Measurements from ENCODE around the gene GPER1. TPM values are rescaled to one million over a fixed set of nuclear protein-coding genes. Genes with fewer than 3 reads are reported as not detected.
A peak's percentile ranks its signal among the peaks of the same experiment; 100 is the strongest.

GPER1 gene
- total RNA-seq, 1 donor from 2014 or later: 0.08 TPM

DNA sequence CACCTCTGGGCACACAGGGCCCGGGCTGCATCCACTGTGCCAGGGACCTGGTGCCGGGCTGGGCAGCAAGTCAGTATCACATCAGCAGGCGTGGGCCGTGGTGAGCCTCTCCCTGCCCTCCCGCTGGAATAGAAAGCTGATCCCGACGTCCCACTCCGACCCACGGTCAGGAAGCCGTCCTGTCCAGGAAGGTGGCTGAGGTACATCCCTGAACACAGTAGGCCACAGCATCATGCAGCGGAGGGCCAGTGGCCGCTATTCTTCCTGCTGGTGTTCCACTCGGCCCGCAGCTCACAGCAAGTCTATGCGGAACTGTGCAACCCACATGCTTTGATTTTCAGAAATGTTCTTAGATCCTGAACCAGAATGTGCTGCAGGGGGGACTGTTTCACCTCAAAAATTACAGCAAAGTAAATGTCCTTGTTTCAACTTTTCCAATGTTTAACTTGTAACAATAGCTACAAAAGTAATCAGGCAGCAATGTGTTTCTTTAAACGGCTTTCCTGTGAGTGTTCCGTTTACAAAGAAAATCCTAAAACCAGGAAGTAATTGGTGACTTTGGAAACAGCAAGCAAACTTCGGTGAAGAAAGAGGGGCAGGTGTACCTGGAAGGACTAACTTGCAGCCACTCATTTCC is 44.2 kb upstream of the GPER1 start:
- Histone ChIP-seq H3K36me3 (ENCODE audit: control insufficient read depth, insufficient read depth, low read length) (no peaks in the 10 kb centered on the region), H3K4me3 (ENCODE audit: low read depth, low read length) (peak overlapping the region; percentile 21), H3K27me3 (ENCODE audit: control insufficient read depth, insufficient read depth, low read length) (no peaks in the 10 kb centered on the region)
- TF ChIP-seq, protein P1, sequence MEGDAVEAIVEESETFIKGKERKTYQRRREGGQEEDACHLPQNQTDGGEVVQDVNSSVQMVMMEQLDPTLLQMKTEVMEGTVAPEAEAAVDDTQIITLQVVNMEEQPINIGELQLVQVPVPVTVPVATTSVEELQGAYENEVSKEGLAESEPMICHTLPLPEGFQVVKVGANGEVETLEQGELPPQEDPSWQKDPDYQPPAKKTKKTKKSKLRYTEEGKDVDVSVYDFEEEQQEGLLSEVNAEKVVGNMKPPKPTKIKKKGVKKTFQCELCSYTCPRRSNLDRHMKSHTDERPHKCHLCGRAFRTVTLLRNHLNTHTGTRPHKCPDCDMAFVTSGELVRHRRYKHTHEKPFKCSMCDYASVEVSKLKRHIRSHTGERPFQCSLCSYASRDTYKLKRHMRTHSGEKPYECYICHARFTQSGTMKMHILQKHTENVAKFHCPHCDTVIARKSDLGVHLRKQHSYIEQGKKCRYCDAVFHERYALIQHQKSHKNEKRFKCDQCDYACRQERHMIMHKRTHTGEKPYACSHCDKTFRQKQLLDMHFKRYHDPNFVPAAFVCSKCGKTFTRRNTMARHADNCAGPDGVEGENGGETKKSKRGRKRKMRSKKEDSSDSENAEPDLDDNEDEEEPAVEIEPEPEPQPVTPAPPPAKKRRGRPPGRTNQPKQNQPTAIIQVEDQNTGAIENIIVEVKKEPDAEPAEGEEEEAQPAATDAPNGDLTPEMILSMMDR (IDR thresholded peaks at IDR 0.05; ENCODE audit: insufficient read depth, low read length, poor library complexity, severe bottlenecking): no peak
- DNase-seq (ENCODE audit: low read depth): no peak

DNA sequence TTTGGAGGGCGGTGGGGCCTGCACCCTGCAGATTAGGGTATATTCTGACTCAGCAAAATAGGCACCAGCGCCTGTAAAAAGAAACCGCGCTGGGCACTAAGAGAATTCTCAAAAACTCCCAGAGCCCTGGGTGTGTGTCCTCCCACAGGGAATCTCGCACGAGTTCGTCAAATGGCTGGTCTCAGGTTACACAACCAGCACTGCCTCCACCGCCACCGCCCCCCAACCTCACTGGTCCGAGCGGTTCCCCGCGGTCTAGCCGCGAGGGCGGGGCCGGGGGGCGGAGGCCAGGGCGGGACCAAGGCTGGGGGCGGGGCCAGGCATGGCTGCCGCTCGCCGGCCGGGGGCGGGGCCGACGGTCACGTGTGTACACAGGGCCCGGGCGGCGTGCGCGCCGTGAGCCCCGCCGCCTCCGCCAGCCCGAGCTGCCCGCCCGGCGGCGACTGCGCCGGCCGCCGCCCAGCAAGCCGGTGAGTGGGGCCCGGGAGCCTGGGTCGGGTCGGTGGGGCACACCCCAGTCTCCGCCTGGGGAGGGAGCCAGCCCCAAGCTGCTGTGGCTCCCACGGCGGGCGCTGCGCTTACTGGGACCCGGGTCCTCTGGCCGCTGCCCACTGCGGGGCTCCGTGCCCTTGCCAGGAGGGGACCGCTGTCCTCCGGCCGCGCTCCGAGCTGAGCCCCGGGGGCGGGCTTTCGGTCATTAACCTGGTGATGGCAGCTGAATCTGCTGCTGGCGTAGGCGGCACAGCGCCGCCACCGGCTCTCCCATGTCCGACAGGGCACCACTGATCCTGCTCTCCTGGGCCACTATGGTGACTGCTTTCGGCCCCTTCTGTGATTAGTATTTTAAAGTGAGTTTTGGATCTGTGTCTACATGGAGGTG is 43.5 kb upstream of the GPER1 start, which contains the start of gene GPR146:
GPR146 (plus strand) TSS at position 358 of the 880 bp plus-strand sequence. CDS start 12,970 bp downstream, outside the sequence.
- H3K36me3 ChIP-seq (ENCODE audit: control insufficient read depth, insufficient read depth, low read length): no peaks in the 10 kb centered on the region
- peak; percentile 77 for DNase-seq (ENCODE audit: low read depth)
- H3K4me3 ChIP-seq (ENCODE audit: low read depth, low read length): peak within 1 kb of the TSS; percentile 38
- H3K27me3 ChIP-seq (ENCODE audit: control insufficient read depth, insufficient read depth, low read length): no peaks in the 10 kb centered on the region
- TF ChIP-seq, protein P1 (IDR thresholded peaks at IDR 0.05; ENCODE audit: insufficient read depth, low read length, poor library complexity, severe bottlenecking): peak; percentile 71

DNA sequence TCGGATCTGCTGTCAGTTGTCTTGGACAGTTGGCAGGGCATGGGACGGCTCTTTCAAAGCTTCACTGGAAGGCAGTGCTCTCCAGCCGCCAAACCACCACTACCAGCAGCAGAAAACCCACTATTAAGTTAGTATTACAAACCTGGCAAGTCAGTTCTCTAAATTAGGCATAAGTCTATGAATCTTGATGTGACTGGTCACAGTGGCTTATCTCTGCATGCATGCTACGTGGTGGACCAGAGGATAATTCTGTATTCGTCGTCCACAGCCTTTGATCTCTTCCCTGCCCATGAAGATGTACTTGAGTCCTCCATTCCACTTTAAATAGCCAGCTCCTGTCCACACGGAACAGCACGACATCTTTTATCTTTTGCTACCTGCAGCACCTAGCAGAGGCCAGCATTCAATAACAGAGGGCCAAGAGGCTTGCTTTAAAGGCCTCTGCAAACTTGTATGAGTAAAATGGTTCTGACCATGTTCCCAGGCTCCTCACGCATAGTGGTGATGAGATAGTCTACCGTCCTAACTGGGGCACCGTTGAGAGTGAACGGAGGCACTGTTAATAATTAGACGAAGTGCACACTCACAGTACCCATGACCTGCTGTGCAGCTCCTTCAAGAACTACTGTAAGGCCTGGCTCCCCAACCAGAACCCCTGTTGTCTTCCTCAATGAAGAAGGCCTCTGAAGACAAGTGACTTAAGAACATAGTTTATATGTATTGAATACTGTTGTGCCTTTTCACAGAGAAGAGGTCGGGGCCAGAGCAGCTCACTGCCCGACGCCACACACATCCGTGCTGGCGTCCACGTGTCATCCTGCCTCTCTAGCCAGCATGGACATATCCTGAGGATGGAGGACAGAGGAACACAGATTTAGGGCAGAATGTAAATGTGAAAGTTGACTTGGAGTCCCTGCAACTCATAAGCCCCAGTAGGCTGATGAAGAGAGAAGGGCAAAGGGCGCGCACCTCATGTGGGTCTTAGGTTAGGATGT is 42.5 kb upstream of the GPER1 start:
- DNase-seq (ENCODE audit: low read depth): no peak
- H3K36me3 ChIP-seq (ENCODE audit: control insufficient read depth, insufficient read depth, low read length): no peaks in the 10 kb centered on the region
- peak overlapping the region; percentile 38 for H3K4me3 ChIP-seq (ENCODE audit: low read depth, low read length)
- no peaks in the 10 kb centered on the region for H3K27me3 ChIP-seq (ENCODE audit: control insufficient read depth, insufficient read depth, low read length)
- TF ChIP-seq, protein P1 (IDR thresholded peaks at IDR 0.05; ENCODE audit: insufficient read depth, low read length, poor library complexity, severe bottlenecking): no peak

DNA sequence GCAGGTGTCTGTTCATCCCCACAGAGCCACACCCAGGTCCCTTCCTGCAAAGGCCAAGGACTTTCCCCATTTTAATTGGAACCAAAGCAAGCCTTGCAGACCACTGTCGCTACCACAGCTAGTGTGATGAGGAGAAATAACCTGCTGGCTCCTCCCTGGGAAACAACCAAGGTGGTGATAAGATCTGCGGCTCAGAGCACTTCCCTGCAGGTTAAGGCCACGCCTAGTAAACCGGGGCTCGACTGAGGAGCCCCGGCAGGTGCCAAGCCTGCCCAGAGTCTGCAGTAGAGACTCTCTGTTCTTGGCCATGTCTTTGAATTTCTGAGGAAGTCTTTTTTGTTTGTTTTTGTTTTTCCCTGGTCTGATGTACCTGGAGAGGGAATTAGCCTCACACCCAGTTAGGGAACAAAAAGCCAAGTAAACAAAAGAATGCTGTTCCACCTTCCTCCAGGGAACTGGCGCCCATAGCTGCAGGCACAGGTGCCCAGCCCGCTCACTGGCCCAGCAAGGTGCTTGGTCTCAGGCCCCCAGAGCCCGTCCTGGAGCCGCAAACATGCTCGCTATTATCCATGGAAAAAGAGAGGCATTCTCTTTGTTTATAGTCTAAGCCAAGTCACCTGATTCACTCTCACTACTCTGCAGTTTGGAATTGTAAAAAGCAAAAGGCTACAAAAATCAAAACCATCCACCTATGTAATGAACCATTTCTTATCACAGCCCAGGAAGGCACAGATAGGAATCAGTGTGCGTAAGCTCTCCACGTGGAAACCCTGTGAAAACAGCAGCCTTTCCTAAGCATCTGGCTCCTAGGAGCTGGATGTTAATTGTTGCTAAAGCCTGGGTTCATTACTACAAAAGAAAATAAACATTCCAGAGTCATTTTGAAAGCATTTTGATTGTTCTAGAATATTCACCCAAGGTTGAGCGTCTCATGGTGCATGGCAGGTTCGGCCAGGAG is 40.9 kb upstream of the GPER1 start:
- TF ChIP-seq, protein P1 (IDR thresholded peaks at IDR 0.05; ENCODE audit: insufficient read depth, low read length, poor library complexity, severe bottlenecking): no peak

More for the DNA sequence above, 40.9 kb upstream of the GPER1 start:
- no peak for DNase-seq (ENCODE audit: low read depth)
- Histone ChIP-seq H3K36me3 (ENCODE audit: control insufficient read depth, insufficient read depth, low read length) (no peaks in the 10 kb centered on the region), H3K27me3 (ENCODE audit: control insufficient read depth, insufficient read depth, low read length) (no peaks in the 10 kb centered on the region), H3K4me3 (ENCODE audit: low read depth, low read length) (no peak overlapping the region)
